ENCODE results near the gene CRACDL.

Gene CRACDL

GRCh38 chr2:98854682-98855081 lies 81.3 kb downstream of the CRACDL start:
- TF ChIP-seq, protein P1, sequence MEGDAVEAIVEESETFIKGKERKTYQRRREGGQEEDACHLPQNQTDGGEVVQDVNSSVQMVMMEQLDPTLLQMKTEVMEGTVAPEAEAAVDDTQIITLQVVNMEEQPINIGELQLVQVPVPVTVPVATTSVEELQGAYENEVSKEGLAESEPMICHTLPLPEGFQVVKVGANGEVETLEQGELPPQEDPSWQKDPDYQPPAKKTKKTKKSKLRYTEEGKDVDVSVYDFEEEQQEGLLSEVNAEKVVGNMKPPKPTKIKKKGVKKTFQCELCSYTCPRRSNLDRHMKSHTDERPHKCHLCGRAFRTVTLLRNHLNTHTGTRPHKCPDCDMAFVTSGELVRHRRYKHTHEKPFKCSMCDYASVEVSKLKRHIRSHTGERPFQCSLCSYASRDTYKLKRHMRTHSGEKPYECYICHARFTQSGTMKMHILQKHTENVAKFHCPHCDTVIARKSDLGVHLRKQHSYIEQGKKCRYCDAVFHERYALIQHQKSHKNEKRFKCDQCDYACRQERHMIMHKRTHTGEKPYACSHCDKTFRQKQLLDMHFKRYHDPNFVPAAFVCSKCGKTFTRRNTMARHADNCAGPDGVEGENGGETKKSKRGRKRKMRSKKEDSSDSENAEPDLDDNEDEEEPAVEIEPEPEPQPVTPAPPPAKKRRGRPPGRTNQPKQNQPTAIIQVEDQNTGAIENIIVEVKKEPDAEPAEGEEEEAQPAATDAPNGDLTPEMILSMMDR (IDR thresholded peaks at IDR 0.05) = no peak
- TF ChIP-seq ZFX (IDR thresholded peaks at IDR 0.05; ENCODE audit: borderline replicate concordance) = no peak
- no peak overlapping the region for H3K27ac ChIP-seq

- no peak overlapping the region for H3K27ac ChIP-seq
- TF ChIP-seq ZFX (IDR thresholded peaks at IDR 0.05; ENCODE audit: borderline replicate concordance) = no peak
- TF ChIP-seq, protein P1 (IDR thresholded peaks at IDR 0.05) = no peak
Measured at GRCh38 chr2:98852932-98853331, 83.1 kb downstream of the CRACDL start.

DNA sequence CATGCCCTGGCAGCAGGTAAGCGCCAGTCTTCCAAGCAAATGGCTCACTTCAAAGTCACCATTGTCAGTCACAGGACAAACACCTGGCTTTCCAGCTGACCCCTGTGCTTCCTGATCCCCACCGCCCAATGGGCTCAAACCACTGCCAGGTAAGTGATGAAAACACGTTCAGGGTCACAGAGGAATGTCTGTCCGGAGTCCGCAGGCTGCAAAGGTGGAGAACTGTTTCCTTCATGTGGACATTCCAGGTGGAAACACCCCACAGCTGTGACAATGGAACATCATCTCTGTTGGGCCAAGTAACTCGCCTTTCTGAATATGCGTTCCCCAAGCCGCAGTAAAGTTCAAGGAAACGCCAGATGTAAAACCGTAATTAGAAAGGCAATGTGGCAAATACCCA lies 86.0 kb downstream of the CRACDL start:
- no peak overlapping the region for H3K27ac ChIP-seq
- TF ChIP-seq, protein P1 (IDR thresholded peaks at IDR 0.05) = no peak
- no peak for TF ChIP-seq ZFX (IDR thresholded peaks at IDR 0.05; ENCODE audit: borderline replicate concordance)

DNA sequence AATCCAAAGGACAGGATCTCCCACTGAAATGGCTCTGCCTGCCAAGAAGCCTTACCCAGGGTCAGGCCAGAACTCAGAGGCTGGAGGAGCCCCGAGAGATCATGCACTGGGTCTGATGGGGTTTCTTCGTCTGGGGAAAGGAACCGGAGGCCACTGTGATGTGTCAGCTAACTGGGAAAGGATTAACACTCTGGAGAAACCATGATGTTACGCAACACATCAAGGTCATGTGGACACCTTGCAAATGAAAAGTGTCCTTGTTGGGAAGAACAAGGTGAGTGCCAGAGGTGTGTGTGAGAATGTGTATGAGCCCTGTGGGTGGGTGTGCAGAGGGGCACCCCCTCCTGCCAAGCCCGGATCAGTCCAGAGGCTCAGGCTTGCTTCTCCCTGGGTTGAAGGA lies 86.9 kb downstream of the CRACDL start:
- TF ChIP-seq, protein P1 (IDR thresholded peaks at IDR 0.05) = no peak
- TF ChIP-seq ZFX (IDR thresholded peaks at IDR 0.05; ENCODE audit: borderline replicate concordance) = no peak
- H3K27ac ChIP-seq = no peak overlapping the region

- TF ChIP-seq ZFX (IDR thresholded peaks at IDR 0.05; ENCODE audit: borderline replicate concordance) = no peak
- TF ChIP-seq, protein P1 (IDR thresholded peaks at IDR 0.05) = no peak
- no peak overlapping the region for H3K27ac ChIP-seq
Measured at GRCh38 chr2:98847853-98848252, 88.2 kb downstream of the CRACDL start.

GRCh38 chr2:98846041-98846440 lies 90.0 kb downstream of the CRACDL start:
- TF ChIP-seq ZFX (IDR thresholded peaks at IDR 0.05; ENCODE audit: borderline replicate concordance) = no peak
- TF ChIP-seq, protein P1 (IDR thresholded peaks at IDR 0.05) = no peak
- H3K27ac ChIP-seq = no peak overlapping the region

- TF ChIP-seq, protein P1 (IDR thresholded peaks at IDR 0.05) = no peak
- no peak overlapping the region for H3K27ac ChIP-seq
Measured at GRCh38 chr2:98842136-98842535, 93.9 kb downstream of the CRACDL start.
